Activated CD4-positive, alpha-beta T cell treated with anti-CD3 and anti-CD28 coated beads for 4 hours (primary cell): Measurements from ENCODE around the gene MYO3B.

Source experiments
- DNase-seq, 2 donors: peaks; one replicate each; pipeline ENCODE4 v3.0.0-alpha.2; 2020

MYO3B gene

DNA sequence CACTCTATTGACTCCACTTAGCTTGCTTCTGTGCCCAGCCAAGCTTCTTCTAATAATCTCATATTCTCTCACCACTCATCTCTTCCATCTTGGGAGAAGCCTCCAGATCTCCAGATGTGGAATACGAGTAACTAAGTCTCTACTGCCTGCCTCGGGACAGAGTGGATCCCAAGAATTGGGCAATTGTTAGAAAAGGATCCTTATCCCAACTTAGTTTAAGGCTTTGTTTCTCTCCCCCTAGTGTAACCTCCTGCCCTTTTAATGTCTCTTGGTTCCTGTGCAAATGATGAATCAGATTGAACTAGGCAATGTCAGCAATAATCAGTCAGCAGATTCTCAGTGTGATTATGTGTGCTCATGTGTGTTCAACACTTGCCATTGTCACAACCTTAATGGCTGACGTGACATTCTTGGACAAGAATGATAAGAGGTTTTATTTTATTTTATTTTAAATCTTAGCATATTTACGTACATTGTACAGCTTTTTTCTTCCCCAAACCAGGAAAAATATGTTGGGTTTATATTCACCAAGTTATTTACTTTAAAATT lies 59.7 kb downstream of the MYO3B start:
- DNase-seq, result no peak

DNA sequence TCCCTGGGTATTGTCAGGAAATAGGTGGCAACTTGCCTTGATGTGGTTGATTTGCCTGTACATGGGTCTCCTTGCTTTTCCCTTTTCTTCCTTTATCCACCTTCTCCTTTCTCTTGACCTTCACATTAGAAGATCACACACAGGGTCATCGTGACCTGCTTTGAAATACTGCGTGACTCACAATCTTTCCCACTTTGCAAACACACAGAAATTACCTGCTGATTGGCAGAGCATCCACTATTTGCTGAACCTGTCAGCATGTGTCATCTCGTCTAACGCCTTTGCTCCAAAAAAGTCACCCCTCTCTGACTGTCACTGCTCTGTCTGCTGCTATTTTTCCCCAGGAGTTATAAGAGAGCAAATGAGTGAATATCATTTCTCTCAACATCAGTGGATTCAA lies 60.8 kb downstream of the MYO3B start:
- DNase-seq, result no peak

DNA sequence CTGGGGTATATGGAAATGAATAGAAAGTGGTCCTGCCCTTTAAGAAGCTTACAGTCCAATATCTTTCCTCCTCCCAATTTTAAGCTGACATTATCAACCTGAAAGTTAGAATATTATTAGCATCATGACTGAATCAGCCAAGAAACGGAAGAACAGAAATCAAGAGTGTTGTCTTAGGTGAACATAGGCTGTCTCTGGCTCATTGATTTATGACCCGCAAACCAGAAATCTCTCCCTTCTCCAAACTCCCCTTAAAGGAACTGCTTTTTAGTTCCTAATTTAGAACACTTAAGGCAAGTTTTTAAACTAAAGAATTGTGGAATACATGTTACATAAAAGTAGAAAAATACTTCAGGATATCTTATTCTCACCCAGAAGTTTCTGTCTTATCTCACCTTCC lies 62.7 kb downstream of the MYO3B start:
- DNase-seq, result no peak

DNA sequence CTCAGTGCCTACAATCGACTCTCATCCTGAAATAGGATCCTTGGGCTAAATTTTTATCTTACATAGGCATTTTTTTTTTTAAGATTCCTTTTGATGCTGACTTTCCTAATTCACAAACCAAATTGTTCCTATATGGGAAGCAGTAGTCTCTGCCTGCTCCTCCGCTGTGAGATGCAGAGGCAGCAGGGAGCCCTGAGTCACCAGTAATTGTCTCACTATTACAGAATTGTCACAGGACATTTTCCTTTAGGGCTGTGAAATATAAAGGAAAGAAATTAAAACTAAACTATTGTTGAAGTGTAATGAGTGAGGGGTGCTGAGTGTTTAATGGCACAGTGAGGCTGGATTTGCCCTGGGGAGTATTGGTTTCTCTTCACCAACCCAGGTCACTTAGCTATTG lies 63.8 kb downstream of the MYO3B start:
- no peak for DNase-seq

DNA sequence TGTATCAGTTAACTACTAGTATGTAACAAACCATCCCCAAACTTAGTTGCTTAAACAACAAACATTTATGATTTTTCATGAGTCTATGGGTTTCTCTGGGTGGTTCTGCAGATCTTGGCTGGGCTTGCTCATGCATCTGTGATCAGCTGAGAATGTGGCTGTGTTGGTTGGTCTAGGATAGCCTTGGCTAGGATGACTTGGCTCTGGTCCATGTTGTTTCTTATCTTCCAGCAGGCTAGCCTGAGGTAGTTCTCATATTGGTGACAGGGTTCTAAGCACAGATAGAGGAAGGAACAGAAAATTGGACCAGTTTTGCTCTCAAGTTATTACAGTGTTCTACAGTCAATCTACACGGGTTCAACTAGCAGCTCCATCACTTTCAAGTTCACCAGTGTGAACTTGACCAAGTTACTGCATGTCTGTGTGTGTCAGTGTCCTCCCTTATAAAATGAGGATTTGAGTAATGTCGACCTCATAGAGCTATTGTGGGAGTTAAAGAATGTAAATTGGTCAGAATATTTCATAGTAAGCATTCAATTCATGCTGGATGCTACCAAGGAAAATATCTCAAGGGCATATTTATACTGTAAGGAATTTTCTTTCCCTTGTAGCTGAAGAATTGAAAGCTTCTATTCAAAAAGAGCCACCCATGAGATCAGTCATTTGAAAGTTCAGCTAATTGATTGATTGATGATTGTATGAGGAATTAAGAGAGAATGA lies 65.3 kb downstream of the MYO3B start:
- DNase-seq, result no peak

DNA sequence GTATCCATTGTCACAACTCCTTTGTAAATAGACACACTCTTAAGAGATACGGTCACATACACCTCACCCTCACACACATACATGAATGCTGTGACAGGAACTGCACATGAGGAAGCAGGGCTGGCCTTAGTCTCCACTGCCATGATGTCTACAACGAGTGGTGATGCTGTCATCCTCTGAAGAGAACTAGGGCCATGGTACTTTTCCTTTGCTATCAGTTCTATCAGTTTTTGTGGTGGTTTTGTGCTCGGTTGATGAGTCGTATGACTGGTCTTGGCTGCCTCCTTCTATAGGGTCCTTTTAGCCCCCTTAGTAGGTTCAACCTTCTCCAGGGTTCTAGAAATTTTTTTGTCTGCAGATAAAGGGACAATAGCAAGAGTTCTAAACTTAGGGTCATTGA lies 66.0 kb downstream of the MYO3B start:
- no peak for DNase-seq

DNA sequence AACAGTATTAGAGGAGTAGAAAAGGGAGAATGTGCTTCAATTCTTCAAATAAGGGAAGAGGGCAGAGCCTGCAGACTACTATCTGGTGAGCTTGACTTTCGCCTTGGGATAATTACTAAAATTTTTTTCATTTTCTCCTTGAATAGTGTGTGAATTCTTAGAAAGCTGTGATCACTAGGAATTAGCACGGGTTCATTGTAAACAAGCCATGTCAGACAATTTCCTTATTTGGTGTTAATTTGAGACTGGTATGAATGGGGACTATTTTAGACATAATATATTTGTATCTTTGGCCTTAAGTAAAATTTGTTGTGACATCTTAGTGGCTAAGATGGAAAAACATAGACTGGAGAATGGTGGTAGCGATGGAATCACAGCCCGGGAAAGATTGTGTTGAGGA lies 66.6 kb downstream of the MYO3B start:
- no peak for DNase-seq

DNA sequence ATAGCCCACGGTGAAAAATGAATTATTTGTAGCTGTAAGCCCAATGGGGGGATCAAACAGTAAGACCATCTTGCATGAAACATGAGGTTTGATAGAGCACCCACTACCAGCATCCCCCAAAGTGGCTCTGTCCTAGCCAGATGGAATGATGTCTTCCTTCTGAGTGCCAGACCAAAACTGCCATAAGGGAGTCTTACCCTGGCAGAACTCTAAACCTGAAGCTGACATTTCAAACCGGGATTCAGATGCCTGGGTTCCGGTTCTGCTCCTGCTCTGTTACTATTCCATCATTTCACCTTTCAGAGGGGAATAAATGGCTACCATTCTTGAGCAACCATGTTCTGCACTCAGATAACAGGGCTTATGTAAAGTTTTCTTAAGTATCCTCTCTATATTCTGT lies 67.4 kb downstream of the MYO3B start:
- DNase-seq, result no peak

DNA sequence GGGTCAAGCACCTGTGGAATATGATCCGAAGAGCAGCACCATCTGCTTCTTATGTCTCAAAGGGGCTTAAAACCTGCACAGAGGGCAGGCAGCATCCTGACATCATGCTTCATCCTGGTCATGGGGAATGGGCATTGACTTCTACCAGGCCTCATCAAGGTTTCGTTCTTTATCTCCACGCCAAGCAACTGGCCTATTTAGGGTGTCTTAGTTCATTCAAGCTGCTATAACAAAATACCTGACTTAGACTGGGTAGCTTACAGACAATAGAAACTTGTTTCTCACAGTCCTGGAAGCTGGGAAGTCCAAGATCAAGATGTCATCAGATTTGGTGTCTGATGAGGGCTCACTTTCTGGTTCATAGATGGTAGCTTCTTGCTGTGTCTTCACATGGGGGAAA lies 69.4 kb downstream of the MYO3B start:
- no peak for DNase-seq

DNA sequence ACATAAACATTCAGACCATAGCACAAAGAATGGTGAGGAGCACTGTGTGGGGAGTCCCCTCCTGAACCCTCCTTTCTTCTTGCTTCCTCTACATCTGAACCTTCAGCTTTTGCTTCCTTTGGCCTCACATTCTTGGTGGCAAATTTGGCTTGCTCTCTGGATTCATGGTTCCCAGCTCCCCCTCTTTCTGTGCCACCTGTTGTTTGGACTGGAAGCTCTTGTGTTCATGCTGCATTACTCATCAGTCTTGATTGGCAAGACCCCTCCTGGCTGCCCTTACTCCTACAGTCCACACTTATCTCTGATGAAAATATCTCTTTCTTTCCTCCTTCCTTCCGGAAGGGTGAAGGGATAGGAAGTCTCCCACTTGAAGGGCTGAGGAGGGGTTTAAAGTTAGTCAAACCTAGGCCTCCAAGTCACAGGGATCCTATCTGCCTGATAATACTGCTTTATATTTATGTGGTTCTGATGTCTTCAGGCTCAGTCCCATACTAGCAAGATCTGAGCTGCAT lies 70.0 kb downstream of the MYO3B start:
- no peak for DNase-seq

DNA sequence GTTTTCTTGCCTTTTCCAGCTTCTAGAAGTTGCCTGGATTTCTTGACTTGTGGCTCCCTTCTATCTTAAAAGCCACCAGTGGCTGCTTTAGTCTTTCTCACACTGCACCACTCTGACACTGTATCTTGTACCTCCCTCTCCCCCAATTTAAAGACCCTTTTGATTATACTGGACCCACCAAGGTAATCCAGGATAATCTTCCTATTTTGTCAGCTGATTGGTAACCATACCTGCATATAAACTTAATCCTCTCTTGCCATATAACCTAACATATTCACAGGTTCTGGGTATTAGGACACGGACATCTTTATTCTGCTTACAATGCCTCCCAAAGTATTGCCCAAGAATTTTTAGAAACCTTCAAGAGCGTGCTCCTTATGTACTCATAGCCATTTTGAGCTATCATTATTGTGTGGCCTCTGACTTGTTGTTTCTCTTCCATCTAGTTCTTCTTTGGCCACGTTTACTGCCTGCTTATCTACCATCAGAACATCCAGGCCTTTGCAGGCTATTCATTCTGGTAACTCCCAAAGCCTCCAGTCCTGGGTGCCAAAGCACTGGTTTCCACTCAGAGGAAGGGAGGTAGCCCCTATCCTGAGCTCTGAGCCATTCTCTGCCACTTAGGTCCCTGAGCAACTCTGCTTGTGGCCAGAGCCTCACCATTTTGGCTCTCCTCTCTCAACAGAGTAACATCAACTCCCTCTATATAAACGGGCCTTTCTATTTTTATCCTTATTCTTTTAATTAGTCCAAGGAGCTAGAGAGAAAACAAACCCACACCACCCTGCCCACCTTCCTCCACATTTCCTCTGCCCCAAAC lies 70.8 kb downstream of the MYO3B start:
- DNase-seq, result no peak

DNA sequence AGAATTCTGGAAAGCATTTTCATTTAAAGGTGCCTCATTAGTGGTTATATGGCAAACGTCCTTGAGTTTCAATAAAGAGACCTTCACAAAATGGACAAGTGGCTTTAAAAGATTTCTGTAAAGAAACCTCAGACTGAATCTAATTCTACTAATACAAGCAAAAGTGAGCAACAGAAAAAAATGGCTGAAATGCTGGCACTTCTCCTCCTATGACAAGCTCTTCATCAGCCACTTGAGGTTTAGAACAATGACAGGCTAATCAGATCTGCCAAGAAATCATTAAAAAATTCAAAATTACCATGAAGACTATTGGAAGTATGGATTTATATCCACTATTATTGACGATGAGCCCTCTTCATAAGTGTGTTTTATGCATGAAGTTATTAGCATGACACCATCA lies 71.8 kb downstream of the MYO3B start:
- DNase-seq, result no peak

DNA sequence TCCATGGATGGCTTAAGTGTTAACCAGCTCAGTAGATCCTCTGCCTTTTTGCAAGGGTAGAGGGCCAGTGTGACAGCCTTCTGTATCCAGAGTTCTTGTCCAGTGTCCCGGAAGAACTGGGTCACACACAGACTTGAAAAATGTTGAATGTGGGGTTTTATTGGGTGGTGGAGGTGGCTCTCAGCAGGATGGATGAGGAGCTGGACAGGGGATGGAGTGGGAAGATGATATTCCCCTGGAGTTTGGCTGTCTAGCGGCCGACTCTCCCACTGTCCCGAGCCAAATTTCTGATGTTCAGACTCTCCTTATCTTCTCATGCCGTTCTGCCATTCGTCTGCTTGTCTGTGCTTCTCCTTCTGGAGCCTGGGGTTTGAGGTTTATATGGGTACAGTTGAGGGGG lies 72.6 kb downstream of the MYO3B start:
- no peak for DNase-seq

DNA sequence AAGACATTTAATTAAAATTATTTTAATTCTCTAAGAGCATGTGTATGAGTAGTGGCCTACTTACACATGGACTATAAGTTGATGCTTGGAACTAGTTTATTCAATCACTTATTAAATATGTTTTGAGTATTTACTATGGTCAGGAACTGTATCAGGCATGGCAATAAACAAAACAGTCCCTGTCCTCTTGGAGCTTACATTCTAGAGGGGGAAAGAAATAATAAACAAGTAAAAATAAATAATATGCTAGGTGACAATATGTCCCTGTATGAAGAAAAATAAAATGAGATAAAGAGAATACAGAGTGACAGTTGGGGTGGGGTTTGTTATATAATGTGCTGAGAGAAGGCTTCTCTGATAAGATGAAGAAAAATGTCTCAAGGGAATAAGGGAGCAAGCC lies 74.5 kb downstream of the MYO3B start:
- no peak for DNase-seq

DNA sequence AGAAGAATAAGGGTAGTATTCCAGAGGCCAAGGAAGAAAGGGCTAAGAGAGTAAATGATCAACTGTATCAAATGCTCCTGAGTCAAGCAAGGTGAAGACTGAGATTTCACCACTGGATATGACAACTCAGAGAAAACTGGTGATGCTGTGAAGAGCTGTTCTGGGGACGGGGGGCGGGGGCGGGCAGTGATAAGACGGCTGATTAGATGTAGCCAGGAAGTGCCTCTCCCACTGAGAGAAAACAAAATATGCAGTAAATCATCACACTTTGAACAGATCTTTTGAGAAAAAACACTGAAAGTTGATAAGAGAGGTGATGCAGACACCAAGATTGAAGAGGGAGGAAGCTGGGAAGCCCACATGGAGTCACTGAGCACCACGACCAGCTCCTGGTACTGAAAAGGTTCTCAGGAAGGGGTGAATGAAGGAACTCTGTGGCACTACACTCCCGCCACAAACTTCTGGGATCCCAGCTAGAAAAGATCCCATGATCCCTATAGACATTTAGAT lies 75.8 kb downstream of the MYO3B start:
- no peak for DNase-seq

DNA sequence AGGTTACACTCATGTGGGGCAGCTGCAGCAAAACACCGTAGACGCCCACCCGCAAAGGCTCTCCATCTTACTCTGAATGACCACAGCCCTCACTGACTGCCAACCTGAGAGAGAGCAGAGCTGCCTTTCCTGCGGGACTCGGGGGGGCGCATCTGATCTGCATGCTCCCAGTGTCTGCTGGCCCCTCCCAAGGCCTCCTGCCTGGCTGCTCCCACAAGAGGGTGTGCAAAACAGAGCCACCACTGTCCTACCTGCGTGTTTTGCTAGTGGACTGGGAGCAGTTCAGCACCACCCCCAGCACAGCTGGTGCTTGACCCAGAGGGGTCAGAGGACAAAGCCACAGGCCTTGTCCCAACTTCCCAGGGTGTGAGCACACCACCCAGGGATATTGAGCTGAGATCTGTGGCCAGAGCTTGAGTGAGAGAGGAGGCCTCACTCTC lies 76.4 kb downstream of the MYO3B start:
- DNase-seq, result no peak

DNA sequence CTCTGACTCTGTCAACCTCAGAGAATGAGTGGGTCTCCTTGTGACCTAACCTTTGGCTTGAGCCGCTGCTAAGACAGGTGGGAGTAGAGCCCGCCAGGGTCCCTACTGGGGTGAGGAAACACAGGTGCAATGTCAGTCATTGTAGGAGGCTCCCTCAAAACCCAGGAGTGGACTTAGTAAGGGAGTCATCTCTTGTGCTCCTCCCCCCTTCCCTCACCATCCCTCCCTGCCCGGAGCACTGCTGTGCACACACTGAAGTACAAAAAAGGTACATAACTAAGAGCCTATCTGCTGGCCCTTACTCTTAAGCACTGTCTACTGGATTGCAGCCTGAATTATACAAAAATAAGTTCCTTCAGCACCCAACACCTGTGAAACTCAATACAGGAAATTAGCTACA lies 77.2 kb downstream of the MYO3B start:
- DNase-seq, result no peak

DNA sequence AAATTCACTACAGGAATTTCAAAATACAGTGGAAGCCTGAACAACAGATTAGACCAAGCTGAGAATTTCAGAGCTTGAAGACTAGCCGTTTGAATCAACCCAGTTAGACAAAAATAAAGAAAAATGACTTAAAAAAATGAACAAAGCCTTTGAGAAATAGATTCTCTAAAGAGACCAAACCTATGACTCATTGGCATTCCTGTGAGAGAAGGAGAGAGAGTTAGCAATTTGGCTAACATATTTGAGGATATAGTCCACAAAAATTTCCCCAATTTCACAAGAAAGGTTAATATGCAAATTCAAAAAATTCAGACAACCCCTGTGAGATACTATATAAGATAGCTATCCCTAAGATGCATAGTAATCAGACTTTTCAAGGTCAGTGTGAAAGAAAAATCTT lies 78.0 kb downstream of the MYO3B start:
- DNase-seq, result no peak

DNA sequence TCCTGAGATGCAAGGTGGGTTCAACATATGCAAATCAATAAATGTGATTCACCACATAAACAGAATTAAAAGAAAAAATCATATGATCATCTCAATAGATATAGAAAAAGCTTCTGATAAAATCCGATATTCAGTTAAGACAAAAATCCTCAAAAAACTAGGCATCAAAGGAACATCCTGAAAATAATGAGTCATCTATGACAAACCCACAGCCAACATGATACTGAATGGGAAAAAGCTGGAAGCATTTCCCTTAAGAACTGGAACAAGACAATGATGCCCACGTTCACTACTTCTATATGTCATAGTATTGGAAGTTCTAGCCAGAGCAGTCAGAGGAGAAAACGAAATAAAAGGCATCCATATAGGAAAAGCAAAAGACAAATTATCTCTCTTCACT lies 80.4 kb downstream of the MYO3B start:
- DNase-seq, result no peak

DNA sequence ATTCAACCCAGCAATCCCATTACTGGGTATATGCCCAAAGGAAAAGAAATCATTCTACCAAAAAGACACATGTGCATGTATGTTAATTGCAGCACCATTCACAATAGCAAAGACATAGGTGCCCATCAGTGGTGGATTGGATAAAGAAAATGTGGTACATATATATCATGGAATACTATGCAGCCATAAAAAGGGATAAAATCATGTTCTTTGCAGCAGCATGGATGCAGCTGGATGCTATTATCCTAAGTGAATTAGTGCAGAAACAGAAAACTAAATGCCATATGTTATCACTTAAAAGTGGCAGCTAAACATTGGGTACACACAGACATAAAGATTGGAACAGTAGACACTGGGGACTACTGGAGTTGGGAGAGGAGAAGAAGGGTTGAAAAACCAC lies 82.2 kb downstream of the MYO3B start:
- DNase-seq, result no peak

DNA sequence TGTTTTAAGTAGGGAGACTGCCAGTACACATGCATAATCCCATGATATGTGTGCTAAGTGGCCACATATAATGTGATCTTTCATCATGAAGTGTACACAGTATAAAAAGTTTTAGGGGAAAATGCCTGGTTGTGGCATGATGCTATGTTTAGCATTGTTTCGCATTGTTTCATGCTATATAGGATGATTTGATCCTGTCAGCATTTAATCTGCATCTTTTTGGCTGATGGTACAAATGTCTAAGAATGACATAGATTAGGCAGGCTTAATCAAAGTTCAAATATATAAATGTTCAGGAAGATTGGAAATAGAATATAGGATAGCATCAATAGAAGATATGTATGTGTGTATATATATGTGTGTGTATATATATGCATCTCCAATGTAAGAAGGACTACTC lies 83.6 kb downstream of the MYO3B start:
- DNase-seq, result no peak

DNA sequence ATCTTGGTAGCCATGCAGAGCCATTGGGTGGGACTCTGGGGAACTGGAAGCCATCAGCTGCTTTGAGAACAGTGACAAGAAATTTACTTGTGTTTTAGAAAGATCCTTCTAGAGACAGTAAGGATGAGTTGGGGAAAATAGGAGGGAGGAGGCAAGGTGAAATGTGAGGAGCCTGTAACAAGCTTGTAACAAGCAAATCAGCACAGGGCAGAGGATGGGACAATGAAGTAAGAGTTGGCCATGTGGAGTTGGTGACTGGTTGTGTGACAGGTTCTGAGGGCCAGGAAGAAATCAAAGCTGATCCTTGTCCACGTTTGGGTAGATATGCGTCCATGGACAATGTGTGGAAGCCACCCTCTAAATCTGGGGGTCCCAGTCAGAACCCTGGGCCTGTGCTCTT lies 84.4 kb downstream of the MYO3B start:
- DNase-seq, result no peak

DNA sequence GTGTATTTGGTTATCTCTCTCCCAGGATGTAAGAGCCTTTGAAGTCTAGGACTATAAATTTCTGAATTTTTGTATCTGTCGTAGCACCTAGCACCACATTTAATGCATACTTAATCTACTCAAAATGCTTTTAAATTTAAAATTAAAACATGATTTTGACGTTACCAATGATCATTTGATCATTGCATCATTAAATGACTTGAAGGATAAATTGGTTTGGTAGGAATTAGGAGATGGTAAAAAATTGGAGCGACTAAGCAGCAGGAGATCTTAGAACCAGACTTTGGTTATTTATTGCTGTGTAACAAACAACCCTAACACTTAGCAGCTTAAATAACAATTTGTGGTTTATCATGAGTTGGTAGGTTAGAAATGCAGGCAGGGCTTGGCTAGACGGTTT lies 84.9 kb downstream of the MYO3B start:
- no peak for DNase-seq
